ENCODE results near the gene KIR2DL1.
"Not testable (repeated sequence)": the region's sequence is repeated elsewhere in the genome, so short reads cannot be mapped to it uniquely, and the experiment has no call there.

DNA sequence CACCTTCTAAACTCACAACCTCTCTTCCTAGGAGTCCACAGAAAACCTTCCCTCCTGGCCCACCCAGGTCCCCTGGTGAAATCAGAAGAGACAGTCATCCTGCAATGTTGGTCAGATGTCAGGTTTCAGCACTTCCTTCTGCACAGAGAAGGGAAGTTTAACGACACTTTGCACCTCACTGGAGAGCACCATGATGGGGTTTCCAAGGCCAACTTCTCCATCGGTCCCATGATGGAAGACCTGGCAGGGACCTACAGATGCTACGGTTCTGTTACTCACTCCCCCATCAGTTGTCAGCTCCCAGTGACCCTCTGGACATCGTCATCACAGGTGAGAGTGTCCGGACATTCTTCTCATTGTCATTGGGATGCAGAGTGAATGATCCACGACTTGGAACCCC, 11.0 kb upstream of the KIR2DL1 start:
- TF ChIP-seq CTCF, EZH2 (IDR thresholded peaks at IDR 0.05): not testable (repeated sequence)
